ACHN (cell line): ENCODE measurements around the gene KMT2E.
"Not testable (repeated sequence)": the region's sequence is repeated elsewhere in the genome, so short reads cannot be mapped to it uniquely, and the experiment has no call there.

Experiments
- DNase-seq: peaks from one replicate; pipeline ENCODE4 v3.0.0-alpha.2; 2015
- in situ Hi-C: cut with HindIII; loops from 2 replicates; pipeline ENCODE4 v1.10.0; 2017; ENCODE audit warnings: low sequenced_read_pairs, low pct_ligation_motif_present, low pct_unique_long_range_greater_than_20kb

The KMT2E gene

DNA sequence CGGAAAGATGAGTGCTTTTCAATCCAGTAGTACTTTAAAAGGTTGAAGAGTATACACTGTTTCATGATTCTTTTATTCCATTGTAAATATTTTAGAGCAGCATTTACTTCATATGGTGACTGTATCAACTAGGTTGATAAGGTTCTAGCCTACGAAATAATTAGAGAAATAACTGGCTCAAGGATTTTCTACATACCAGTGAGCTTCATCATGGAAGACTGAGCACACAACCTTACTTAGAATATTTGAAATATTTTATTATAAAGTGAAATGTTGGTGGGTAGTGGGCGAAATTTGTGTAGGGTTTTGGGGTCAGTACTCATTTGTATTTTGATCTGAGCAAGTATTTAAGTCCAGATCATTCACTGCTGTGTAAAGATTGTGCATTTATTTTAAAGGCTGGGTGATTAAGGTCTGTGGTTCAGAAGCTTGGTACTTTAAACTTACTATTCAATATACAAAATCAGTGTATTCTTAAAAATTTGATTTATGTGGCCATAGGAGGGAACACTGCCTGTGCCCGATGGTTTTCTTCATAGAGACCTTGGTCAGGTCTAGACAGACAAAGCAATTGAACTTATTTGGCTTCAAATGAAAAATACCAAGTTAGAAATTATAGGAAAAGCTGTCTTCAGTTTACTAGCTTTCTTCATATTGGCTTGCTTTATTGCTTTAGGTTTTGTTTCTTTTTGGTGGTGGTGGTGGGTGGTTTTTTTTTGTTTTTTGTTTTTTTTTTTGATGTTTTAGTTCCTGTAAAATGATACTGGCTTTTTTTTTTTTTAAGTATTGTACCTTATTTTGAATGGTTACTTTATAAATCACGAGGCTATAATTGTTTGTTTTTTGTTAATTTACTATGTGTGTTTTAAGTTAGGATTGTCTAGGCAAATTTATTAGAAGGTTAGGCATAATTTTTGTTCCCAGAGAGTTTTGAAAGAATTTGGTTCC, 3.0 kb downstream of the KMT2E start:
- in situ Hi-C loops: no loop called here
- peak; percentile 55 for DNase-seq

DNA sequence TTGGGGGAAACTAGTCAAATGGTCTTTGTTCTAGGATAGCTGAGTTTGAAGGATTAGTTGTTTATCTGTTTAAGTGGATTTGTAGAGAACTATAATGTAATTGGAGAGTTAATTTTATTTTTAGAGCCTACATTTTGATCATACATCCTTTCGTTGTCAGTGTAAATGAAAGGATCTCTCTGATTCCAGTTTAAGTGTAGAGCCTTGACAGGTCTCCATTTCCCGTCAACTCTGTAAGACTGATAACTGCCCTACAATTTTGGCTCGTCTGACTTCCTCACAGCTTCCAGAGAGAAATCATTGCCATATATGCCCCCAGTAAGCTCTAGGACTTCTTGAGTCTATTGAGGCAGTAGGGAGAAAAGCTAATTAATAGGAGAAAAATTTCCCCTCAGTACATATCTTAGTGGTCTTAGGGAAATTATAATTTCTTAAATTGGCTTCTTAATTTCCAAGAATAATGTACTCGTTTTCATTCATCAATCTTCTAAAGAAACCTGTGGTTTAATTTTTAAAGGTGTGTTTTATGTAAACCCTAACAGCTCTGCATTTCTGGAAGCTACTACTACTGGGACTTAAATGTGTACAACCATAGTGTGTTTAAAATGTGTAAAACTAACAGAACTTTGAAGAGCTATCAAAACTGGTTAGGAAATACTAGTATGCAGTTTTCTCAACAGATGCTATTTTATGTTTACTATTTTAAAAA, 3.8 kb downstream of the KMT2E start:
- in situ Hi-C loops: no loop called here

GRCh38 chr7:105019269-105019668, 5.3 kb downstream of the KMT2E start:
- in situ Hi-C loops: no loop called here

More for the DNA sequence above, 3.8 kb downstream of the KMT2E start:
- peak; percentile 15 for DNase-seq

DNA sequence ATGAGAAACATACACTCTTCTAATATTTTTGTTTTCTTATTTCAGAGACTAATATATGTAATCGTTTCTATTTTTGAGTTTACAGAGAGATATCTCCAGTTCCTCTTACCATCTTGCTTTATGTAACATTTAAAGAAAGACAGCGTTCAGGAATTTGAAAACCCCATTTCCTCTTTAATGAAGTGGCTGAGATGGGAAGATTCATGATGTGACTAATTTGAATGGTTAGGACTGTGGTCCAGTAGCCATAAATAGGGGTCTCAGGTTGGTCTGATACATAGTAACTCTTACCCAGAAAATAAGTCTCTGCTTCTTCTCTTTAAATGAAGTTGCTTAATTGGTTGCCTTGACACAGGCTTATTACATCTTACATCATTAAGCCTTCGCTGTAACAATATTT, 6.9 kb downstream of the KMT2E start:
- in situ Hi-C loops: no loop called here

More at GRCh38 chr7:105019269-105019668, 5.3 kb downstream of the KMT2E start:
- DNase-seq: no peak

DNA sequence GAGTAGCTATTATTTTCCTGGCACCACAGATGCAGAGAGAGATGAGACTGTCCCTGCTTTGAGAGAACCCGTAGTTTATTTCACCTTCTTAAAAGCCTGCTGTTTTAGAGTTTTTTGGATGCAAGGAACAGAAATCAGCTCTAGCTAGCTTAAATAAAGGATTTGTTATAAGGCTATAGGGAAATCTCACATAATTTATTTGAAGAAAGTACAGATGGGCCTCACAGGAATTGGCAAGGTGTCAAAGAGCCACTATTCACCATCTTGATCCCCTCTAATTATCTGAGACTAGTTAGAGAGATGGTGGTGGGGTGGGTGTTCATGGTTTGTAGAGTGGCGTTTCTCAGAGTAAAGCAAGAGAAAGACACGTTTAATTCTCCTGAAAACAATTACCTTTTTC, 7.3 kb downstream of the KMT2E start:
- no peak for DNase-seq
- in situ Hi-C loops: no loop called here

More for the DNA sequence above, 6.9 kb downstream of the KMT2E start:
- no peak for DNase-seq

DNA sequence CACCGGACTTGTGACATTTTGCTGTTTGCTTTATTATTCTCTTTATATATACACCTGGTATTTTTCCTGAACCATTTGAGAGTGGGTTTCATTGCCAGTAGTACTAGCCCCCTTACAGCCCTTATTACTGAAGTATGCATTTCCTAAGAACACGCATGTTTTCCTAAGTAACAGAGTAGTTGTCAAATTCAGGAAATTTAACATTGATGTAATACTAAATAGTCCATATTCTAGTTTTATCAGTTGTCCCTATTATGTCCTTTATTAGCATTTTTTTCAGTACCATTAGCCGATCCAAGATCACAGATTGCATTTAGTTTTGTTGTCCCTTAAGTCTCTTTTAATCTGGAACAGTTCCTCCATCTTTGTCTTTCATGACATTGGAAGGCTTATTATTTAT, 8.0 kb downstream of the KMT2E start:
- DNase-seq: no peak
- in situ Hi-C loops: no loop called here

DNA sequence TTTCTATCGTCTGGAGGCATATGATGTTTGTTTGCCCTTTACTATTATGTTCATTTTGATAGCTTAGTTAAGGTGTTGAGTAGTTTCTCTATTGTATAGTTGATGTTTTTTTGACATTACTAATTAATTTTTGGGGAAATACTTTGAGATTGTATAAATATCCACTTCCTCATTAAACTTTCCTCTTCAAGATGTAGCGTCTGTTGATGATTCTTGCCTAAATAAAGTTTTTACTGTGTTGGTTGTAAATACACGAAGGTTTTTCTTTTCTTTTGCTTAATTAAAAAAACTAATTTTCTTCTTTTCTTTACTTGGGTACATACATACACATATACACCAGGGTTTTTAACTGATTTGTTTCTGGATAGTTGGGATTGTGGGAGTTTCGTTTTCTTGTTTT, 8.5 kb downstream of the KMT2E start:
- no peak for DNase-seq
- in situ Hi-C loops: no loop called here

DNA sequence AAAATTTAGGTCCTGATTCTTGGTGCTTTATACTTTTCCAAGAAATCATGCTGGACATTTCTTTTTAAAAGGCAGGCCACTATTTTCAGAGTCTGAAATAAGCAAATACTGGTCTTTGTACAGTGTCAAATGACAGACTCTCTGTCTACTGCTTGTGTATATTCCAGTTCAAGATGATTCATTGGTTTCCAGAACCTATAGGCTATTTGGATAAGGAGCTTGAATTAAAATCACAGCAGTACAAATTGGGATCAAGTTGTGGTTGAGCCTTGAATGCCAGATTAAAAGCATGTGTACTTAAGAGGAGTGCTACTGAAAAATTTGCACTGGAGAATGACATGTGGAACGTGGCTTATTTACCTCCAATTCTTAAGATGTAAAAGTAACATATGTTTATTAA, 10.7 kb downstream of the KMT2E start:
- in situ Hi-C loops: no loop called here
- no peak for DNase-seq

DNA sequence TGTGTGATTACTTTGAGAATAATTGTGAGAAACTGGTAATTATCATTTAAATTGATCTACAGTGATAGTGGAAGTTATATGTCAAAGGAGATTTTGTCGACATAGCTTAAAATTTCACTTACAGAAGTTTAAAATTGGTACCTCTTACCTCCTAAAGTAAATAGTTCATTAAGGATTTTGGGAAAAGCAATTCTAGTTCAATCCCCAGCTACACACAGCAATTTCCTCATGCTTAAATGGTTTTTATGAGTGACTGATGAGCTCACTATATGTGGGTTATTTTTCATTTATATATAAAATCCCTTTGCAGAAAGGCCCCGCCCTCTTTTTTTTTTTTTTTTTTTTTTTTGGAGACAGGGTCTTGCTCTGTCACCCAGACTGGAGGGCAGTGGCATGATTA, 12.7 kb downstream of the KMT2E start:
- no peak for DNase-seq
- in situ Hi-C loops: no loop called here

- in situ Hi-C loops: no loop called here
- DNase-seq: no peak
These were observed 13.3 kb downstream of the KMT2E start for GRCh38 chr7:105027176-105027853.

GRCh38 chr7:105028004-105028403, 14.0 kb downstream of the KMT2E start:
- in situ Hi-C loops: no loop called here
- no peak for DNase-seq

- in situ Hi-C loops, DNase-seq: not testable (repeated sequence)
These were observed 14.9 kb downstream of the KMT2E start for GRCh38 chr7:105028941-105029340.

DNA sequence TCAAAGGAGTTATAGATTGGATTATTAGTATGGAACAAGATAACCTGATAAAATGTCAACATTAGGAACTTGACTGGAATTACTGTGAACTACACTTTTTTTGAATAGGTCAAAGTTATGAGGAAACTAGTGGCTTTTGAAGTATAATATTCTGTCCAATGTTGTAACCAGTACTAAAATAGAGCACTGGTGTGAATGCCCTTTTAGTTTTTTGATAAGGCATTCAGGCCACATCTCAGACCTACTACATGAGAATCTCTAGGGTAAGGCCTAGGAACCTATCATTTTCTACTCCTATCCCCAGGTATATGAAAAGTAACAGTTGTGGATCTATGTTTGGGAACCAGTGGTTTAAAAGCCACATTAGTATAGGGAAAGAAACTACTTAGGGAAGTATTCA, 16.4 kb downstream of the KMT2E start:
- in situ Hi-C loops: no loop called here
- DNase-seq: no peak

- DNase-seq: no peak
These were observed 18.7 kb downstream of the KMT2E start for GRCh38 chr7:105032553-105033214.

GRCh38 chr7:105035349-105035748, 21.3 kb downstream of the KMT2E start:
- DNase-seq: no peak
- in situ Hi-C loops: no loop called here

More at GRCh38 chr7:105032553-105033214, 18.7 kb downstream of the KMT2E start:
- in situ Hi-C loops: no loop called here

GRCh38 chr7:105036217-105037168, 22.5 kb downstream of the KMT2E start:
- in situ Hi-C loops: no loop called here
- no peak for DNase-seq

- in situ Hi-C loops: no loop called here
- no peak for DNase-seq
These were observed 23.3 kb downstream of the KMT2E start for GRCh38 chr7:105037319-105037718.
